K562 (cell line): Measurements from ENCODE around the gene CTSL.

ENCODE experiments used
- CHD2 ChIP-seq: IDR thresholded peaks from 2 replicates; pipeline ENCODE4 v1.6.1; 2011; ENCODE audit warnings: low read depth, low read length
- CTCF ChIP-seq, 3 experiments: IDR thresholded peaks in 2 of 3; conservative IDR thresholded peaks in 1 of 3; 2 replicates each; pipeline ENCODE4 v1.5.1; 2011 to 2012; ENCODE audit warnings: low read length in 3 of 3, mild to moderate bottlenecking in 3 of 3, control low read depth in 2 of 3, improper control_type of control experiment in 1 of 3, inconsistent platforms in 1 of 3, low read depth in 1 of 3, mixed read lengths in 1 of 3, moderate library complexity in 1 of 3; ENCODE audit not compliant: insufficient read depth in 2 of 3
- DDX20 ChIP-seq: fragments of 450-650 bp; IDR thresholded peaks from 2 replicates; pipeline ENCODE4 v1.6.1; 2016; ENCODE audit warnings: missing genetic modification characterization, low read depth, mild to moderate bottlenecking, missing compliant biosample characterization, moderate library complexity
- ETV5 ChIP-seq: sonication (generic); formaldehyde crosslinking; IDR thresholded peaks from 2 replicates; pipeline ENCODE4 v1.4.0; 2020; ENCODE audit warnings: low read depth, mild to moderate bottlenecking, missing genetic modification reagents
- MXI1 ChIP-seq: IDR thresholded peaks from 2 replicates; pipeline ENCODE4 v1.6.1; 2011; ENCODE audit warnings: low read depth, mild to moderate bottlenecking, improper control_type of control experiment, low read length
- RNF219 ChIP-seq: fragments of 250-450 bp; sonication (Bioruptor Pico); IDR thresholded peaks from 2 replicates; pipeline ENCODE4 v1.5.0; 2022; ENCODE audit warnings: mild to moderate bottlenecking
- SMC3 ChIP-seq: conservative IDR thresholded peaks from 2 replicates; pipeline ENCODE4 v1.6.1; 2011; ENCODE audit warnings: low read depth, low read length, improper control_type of control experiment; ENCODE audit not compliant: insufficient read depth
- ZZZ3 ChIP-seq: fragments of 450-650 bp; IDR thresholded peaks from 2 replicates; pipeline ENCODE4 v1.6.1; 2016; ENCODE audit warnings: antibody characterized with exemption, mild to moderate bottlenecking, moderate library complexity

- TF ChIP-seq CTCF (IDR thresholded peaks at IDR 0.05 in 2 of 3, conservative IDR thresholded peaks at IDR 0.05 in 1 of 3; ENCODE audit: insufficient read depth in 2 of 3, low read depth in 1 of 3, low read length in 3 of 3) (no peak), MXI1 (no peak), DDX20 (tag) (no peak), SMC3 (no peak), CHD2 (no peak), ETV5 (CRISPR knock-in tag) (no peak), RNF219 (CRISPR knock-in tag) (no peak), ZZZ3 (no peak)
Observed at GRCh38 chr9:87776481-87777379, 50.8 kb downstream of the CTSL start.
